NCI-H82 (cell line): ENCODE data around the gene PHACTR3.

Experiments used
- DNase-seq: peaks from one replicate; lab custom pipeline; 2025; lab: John Stamatoyannopoulos, UW

Gene PHACTR3

DNA sequence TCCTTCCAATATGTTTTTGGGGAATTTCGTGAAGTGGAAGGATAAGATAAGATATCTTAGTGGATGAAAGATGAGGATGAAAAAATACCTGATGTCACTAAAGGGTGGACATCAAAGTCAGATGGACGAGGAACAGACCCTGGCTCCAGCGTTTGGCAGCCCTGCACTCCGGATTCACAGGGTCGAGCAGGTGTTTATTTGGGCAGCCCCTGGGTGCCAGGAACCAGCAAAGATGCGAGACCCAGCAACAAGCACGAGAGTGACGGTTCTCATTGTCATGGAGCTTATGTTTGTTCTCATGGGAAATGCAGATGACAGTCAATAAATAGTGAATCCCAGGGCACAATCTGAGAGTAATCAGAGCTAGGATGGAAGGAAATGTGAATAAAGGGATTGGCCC is 131.1 kb downstream of the PHACTR3 start:
- DNase-seq = no peak

DNA sequence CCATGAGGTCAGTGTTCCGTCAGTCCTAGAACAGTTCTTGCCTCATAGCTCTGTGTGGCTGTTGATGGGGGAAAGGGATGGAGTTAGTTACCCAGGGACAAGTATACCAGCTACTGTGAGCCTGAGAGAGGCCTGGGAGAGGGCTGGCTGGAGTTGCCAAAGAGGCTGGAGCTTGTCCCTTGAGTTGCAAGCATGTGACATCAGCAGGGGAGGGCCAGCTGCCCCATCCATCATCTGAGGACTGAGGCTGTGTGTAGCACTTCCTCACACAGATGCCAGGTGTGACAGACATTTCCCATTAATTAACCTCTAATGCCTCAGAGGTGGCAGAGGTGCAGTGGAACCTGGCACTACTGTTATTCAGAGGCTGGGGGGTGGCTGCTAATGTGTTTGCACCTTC is 131.6 kb downstream of the PHACTR3 start:
- no peak for DNase-seq

DNA sequence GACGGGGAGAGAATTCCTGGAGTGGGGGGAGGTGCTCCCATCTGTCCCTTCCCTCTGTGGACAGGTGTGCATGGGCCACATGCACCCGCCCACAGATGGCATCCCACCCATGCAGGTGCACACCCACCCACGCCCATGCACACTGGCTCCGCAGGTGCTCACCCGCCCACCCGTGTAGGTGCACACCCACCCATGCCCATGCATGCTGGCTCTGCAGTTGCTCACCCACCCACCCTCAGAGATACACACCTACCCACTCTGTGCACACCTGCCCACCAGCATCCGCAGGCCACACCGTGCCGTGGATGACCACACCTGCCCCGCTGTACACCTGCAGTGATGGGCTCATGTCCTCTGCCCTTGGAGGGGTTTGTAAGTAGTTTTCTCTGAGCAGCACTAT is 132.0 kb downstream of the PHACTR3 start:
- DNase-seq = no peak

DNA sequence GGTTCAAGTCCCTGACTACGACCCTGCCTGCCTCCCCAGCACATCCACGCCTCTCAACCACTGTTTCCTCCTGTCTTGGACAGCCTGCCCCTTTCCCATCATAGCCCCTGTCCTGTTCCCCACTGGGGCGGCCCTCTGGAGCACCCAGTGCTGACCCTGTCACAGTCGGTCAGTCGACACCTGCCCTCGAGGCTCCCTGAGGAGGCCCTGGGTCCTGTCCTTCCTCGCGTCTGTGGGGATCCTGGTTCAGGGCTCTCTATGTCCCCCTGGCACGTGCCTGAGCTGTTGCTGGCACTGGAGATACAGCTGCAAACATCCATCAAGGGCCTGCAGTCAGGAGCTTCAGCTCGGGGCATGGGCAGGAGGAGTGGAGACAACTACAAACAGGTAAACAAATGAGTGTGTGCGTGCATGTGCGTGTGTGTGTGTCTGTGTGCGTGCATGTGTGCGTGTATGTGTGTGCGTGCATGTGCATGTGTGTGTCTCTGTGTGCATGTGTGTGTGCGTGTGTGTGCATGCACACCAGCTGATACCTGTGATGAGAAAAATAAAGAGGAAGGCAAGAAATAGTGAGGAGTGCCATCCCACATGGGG is 132.8 kb downstream of the PHACTR3 start:
- no peak for DNase-seq

DNA sequence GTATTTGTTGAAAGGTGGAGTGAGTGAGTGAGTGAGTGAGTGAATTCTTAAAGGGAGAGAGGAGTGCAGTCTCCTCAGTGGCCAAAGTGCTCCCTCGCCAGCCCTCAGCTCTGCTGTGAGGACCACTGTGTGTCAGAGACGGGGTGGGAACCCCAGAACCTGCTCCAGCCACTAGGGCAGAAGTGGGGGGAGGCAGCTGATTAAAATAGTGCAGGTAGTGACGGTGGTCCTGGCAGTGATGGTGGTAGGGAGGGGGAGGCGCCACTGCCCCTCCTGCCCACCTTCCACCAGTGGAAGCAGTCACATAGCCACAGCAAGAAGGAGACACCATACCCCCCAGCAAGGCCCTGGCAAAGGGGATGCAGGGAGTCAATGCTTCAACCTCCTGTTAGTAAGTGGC is 133.5 kb downstream of the PHACTR3 start:
- no peak for DNase-seq

DNA sequence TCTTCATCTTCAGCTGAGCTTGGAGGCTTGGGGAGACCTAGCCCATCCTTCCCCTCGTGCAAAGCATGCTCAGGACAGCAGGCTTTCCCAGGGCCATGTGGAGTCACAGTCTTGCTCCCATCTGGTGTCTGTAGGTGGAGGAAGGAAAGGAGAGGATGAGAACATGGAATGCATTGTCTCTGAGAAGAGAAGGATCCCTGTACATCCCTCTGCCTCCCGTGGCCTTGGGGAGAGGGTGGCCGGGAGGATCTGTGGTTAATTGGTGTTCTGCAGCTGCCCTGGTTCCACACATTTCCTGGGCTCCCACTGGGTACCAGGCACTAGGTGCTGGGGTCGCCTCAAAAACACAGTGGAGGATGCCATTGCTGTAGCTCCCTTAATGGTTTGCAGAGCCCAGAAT is 134.5 kb downstream of the PHACTR3 start:
- no peak for DNase-seq

DNA sequence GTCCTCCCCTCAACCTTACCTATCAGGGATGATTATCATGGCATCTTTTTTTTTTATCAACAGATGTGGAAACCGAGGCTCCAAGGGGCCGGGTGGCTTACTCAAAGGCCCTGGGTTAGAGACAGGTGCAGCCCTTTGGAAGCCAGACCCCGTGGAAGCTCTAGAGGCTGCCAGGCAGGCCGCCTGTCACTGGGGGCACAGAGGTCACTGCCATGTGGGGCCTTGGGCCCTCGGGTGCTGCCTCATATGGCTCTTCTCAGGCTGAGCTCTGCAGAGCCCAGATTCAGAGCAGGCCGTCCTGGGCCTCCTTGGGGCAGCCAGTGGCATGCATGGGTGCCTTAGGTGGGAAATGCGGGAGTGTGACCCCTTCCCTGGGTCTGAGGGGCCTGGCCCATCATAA is 136.3 kb downstream of the PHACTR3 start:
- no peak for DNase-seq

DNA sequence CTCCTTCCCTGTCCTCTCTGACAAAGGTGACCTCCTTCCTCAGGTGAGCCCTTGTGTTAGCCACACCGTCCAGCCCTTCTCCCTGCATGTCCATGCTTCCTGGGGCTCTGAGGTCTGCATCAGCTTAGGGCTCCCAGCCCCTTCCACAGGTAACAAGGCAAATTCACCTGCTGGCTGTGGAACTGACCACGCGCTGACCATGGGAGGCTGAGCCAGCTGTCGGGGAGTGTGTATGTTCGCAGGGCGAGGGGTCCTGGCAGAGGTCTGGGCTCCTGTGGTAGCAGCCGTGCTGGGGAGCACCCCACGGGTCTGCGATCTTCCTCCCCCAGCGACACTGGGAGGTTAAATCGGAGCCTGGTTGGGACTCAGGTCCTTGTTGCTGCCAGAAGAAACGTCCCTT is 136.7 kb downstream of the PHACTR3 start:
- no peak for DNase-seq

DNA sequence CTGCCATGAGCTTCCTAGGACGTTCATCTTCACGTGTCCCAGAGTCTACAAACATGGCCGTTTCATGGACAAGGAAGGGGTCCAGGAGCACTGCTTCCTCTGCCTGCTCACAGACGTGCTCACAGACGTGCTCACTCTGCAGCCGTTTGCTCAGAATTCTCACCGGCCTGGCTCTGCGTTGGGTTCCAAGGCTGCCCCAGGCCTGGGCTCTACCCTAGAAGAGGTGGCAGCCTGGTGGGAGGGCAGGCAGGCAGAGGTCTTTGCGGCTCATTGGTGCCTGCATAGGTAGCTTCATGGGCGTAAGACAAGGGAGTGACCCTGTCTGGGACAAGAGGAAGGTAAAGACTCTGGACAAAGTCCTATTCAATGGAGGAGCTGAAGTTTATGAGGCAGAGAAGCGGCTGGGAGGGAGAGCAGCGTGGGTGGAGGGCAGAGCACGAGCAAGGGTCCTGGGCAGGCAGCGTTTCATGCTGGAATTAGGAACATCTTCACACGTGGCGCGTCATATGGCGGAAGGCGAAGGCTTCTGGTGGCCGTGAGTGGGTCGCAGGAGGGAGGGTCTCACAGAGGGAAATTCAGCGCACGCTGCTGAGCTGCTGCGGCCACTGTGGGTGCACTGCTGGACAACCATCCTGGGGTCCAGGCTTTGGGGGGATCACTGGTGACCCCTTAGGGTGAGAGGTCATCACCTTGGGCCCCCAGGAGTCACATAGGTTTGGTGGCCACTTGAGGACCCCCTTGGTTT is 138.2 kb downstream of the PHACTR3 start:
- no peak for DNase-seq

DNA sequence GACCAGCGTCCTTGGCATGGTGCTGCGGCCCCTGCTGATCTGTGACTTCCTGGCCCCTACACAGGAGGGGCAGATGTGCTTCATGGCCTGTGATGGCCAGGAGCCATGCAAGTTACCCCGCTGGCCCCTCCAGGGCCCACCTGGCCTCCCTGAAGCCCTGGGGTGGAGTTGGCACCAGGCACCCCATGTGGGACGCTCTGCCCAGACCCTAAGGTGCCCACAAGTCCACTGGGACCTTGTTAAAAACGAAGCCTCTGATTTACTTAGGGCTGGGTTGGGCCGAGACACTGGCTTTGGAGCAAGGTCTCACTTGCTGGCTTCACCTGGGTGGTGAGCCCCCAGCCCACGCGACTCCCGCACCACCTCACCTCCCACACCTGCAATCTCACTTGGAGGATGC is 139.0 kb downstream of the PHACTR3 start:
- no peak for DNase-seq

DNA sequence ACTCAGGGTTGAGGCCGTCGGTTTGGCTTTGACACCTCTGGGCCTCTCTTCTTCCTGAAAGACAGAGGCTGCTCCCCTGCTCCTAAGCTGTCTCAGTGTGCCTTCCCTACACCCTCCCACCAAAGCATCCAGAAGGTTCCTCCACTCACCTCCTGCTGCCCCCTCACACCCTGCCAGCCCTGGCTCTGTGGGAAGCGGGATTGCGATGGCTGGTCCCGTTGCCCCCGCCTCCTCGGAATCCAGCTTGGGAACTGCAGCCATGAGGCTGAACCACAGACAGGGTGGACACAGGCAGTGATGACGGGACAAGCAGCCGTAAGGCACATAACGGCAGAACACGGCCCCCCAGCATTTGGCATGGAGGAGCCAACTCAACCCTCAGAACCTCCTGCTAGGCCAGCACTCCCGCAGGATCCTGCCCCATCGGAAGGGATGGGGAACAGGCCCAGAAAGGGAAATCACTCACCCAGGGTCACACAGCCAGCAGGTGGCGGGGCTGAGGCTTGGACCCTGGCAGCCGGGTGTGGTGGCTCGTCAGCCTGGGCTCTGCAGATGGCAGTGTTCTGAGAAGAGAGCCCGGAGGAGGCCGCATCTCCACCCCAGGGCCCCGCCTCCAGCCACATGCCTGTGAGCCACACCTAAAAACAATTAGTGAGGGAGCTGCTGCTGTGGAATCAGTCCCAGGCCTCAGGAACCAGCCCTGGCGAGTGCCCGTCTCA is 139.6 kb downstream of the PHACTR3 start:
- DNase-seq = no peak

DNA sequence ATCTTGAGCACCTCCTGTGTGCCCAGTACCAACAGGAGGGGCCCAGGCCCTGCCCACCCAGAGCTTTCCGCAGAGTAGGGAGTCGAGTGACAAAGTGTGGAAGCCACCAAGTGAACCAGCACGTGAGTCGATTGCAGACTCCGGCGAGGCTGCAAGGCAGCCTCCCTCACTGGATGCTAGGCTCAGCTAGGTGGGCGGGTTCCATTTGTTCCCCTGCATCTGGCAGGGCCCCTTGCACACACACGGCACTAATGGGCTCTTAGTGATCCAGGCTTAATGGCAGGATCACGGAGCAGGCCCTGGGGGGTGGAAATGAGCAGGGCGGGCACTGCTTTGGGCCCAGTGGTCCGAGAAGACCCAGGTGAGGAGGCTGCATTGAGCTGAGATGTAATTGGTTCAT is 140.4 kb downstream of the PHACTR3 start:
- DNase-seq = peak; percentile 46

DNA sequence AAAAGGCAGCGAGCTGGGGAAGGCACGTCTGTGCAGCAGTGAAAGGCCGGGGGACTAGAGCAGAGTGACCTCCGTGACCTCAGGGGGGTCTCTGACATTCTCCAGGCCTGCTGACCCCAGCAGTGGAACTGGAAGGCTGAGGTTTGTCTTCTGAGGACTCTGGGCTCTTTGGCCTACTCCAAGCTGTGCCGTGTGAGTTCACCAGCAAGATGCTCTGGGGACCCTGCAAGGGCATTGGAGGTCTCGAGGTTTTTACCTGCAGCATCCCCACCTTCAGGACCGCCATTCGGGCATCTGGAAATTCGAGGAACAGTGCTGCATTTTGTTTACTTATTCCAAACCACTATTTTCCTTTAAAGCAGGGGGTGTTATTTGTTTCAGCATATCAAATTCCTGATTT is 140.9 kb downstream of the PHACTR3 start:
- DNase-seq = no peak

DNA sequence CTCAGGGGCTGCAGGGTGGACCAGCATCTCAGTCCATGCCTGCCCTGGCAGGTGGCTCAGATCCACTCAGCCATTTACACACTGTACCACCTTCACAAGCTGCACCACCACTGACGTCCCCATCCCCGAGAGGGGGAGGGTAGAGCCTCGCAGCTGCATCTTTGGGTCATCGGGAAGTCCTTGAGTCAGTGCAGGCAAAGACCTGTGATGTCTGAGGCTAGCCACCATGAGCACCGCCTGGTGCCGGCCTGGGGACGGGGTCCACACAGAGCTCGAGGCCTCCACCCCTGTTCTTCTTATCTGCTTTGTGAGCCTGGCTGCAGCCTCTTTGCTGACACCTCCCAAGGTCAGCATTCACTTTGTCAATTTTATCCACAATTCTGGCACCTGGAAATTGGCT is 141.4 kb downstream of the PHACTR3 start:
- DNase-seq = no peak

DNA sequence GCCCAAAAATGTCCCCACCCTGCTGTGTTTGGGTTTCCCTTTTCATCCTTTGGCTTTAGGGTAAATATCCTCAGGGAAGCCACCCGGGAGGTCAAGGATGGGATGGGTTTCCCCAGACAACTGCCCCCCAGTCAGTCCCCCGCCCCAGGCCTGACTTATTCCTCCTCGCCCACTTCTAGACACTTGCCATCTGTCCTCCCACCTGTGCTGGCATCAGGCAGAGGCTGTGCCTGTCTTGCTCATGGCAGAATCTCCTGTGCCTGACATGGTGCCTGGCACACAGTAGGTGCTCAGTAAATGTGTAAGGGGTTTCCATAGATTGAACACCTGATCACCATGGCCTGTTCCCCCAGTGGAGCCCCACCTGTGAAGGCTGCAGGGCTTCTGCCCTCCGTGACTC is 141.8 kb downstream of the PHACTR3 start:
- DNase-seq = no peak

DNA sequence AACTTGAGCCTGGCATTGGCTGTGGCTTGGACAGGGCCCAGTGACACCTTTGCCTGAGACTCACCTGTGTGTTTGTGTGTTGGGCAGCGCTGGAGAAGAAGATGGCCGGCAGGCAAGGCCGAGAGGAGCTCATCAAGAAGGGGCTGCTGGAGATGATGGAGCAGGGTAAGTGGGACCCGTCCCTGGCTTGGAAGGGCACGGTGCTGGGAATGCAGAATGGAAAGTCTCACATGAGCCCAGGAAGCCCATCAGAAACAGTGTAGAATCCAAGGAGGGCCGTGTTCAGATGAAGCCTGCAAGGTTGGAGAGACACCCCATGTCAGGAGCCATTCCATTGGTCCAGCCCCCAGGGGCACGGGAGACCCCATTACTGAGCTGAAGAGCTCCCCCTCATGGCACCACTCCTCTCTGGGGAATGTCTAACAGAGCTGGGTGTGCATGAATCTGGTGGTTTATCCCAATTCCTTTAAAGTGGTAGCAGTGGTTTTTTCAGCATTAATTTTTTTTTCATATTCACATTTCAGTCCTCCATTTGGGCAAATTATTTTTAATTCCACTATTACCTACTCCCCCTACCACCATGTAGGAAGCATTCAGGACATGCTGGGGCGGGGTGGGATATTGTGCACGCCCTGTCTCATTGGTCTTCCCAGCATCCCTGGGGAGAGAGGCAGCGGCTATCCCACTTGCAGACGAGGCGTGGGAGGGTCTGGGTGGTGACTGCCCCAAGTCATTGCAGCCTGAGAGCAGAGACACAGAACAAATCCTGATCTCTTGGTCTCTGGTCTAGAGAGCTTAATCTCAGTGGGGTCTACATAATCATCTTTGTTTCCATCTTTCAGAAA is 143.6 kb downstream of the PHACTR3 start:
- no peak for DNase-seq

DNA sequence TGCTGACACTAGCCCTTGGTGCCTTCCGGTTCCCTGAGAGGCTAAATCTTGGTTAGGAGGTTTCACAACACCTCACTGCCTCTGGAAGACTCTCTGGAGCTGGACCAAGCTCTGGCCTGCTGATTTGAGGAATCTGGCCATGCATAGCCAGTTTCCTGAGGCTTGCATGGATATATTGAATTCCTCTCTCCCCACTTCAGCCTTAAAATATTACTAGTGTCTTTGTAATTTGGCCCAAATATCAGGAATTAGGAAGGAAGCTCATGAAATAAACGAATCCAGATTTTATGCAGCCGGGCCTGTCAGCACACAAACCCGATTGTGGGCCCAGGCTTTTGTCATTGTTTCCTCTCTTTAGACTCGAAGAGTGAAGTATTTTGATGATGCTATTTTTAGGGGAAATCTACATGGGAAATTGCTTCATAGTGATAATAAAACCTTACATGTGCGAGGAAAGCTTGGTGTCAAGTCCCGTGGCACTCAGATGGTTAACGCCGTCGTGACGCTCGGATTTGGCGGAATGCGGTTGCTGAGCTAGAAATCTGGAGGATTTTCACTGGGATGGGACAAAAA is 144.4 kb downstream of the PHACTR3 start:
- DNase-seq = no peak

DNA sequence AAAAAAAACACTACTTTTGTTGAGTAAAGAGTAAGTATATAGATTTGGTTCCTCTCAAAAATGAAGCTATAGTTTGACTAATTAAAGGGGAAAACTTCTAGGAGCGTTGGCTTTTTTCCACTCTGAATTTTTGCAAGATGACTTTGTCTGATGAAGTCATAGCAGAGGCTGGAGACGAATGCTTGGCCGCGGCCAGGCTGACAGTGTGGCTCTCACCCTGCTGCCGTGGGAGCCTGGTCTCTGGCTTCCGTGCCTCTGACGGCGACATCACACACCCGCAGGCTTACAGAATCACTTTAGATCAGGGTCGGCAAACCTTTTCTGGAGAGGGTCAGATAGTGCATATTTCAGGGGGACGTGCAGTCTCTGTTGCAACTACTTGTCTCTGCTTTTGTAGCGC is 145.0 kb downstream of the PHACTR3 start:
- DNase-seq = no peak

DNA sequence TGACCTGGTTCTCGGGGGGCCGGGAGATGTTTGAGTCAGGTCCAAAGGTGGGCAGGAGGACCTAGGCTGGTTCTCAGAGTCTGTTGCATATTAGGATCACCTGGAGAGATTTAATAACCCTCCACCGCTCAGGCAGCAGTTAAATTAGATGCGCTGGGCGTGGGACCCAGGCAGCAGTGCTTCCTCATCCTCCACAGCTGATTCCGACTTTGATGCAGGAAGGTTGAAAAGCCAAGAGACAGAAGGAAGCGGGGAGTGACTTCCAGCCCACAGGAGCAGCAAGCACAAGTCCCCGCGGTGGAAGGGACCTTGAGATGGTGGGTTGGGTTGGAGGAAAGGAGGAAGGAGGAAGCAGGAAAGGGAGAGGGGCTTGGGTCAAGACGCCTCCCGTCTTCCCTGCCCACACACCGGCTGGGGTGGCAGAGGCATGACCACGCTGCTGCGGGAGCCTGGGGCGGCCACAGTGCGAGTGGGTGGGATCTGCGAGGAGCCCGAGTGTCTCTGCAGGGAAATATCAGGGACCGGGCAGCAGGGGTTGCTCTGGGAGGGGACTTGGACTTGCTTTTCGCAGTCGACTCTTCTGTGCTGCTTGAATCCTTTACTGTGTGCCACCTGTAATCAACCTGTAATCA is 146.0 kb downstream of the PHACTR3 start:
- no peak for DNase-seq

DNA sequence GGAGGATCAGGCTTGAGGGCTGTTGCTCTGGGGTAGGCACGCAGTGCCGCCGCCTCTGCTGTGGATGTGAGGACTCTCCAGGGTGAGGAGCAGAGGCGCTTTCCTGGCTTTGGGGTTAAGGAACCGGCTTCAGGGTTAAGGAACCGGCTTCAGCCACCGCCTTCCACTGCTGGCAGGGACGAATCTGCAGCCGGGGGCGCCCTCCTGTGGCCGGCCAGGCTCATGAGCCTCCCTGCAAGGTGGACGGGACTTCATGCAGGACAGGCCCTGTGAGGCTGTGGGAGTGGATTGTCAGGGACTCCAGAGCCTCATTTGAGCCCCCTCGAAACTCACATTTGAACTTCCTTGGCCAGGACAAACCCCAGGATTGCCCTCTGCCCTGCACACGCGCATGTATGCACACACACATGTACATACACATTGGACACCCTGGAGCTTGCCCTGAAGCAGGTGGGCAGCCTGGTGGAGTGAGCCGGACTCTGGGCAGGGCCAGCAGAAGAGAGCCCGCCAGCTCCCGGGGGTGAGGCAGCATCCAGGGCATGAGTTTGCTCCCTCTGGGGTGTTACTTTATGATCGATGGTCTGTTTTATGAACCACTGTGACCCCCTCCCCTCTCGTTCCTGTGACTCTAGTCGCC is 146.9 kb downstream of the PHACTR3 start:
- DNase-seq = peak; percentile 73

DNA sequence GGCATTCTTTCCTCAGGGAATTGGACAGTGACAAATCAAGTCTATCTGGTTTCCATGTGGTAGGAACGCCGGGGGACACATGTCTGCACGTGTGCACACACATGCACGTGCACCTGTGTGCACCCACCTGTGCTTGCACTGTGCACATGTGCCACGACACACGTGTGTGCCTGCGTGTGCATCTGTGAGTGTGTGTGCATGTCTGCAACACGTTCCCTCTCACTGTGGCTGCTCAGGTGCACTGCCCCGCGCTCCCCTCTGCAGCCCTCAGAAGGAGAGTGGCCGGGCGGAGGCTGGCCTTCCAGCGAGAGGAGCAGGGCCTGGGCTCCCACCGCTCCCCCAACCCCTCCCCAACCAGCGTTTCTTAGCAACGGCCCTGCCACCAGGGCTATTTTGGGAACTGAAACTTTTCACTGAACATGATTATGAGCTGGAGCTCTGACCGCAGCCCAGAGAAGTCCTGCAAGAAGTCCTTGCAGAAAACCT is 147.8 kb downstream of the PHACTR3 start:
- no peak for DNase-seq
